GM10847 (cell line): Measurements from ENCODE around the gene ATP5F1D.

Experiments
- POLR2A ChIP-seq: IDR thresholded peaks from 2 replicates; pipeline ENCODE4 v1.6.1; 2011; ENCODE audit not compliant: insufficient read length; ENCODE audit errors: extremely low read depth

The ATP5F1D gene

DNA sequence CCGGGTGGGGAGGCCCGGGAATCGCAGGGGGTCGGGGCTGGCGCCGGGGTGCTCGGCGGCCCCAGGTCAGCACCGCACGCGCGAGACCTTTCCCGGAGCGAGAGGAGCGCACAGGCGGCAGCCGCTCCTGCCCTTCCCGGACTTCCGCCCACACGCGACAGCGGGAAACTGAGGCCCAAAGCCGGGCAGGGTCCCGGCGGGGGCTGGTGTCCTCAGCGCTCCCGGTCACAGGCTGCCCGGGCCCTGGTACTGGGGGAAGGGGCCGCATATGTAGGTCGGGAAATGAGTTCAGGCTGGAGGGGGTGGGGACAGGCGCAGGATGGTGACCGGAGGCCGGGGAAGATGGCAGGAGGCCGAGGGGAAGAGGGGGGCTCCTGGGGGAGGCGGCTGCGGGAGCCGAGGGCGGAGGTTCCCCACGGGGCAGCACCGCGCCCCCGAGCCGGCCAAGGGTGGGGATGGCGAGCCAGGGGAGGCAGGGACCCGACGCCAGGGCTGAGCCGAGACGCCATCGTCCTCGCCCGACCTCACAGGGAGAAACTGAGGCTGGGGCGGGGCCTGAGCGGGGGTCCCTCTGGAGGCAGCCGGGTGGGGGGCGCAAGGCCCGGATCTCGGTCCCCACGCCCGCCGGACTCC, 4.4 kb upstream of the ATP5F1D start:
- TF ChIP-seq POLR2A: no peak

DNA sequence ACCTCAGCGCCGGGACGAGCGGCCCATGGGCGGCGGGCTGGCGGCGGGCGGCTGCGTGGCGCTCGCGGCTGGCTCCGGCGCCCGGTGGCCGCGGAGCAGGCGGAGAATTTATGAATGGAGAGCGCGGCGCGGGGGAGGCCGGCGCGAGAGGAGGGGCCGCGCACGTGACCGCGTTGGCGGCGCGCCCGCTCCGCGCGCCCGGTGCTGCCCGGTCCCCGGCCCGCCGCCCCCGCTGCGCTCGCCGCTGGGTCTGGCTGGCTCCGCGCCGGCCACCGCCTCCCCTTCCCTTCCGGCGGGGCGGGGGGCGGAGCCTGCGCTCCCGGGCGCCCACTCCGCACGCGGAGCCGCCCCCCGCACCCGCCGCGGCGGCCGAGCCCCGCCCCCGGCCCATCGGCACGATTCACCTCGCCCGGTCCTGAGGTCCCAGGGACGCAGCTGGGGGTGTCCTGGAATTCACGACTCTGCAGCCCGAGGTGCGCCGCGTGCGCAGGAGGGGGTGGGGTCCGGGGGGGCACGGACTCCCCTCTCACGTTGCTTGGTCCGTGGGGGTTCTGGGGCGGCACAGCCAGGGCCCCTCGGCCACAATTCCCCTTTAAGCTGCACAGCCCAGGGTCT, 3.7 kb upstream of the ATP5F1D start, which contains the start of gene CBARP:
Gene CBARP, minus strand, starts transcription at position 252 of the 615 bp plus-strand sequence. CDS start 1,905 bp downstream, outside the sequence.
- no peak for TF ChIP-seq POLR2A

DNA sequence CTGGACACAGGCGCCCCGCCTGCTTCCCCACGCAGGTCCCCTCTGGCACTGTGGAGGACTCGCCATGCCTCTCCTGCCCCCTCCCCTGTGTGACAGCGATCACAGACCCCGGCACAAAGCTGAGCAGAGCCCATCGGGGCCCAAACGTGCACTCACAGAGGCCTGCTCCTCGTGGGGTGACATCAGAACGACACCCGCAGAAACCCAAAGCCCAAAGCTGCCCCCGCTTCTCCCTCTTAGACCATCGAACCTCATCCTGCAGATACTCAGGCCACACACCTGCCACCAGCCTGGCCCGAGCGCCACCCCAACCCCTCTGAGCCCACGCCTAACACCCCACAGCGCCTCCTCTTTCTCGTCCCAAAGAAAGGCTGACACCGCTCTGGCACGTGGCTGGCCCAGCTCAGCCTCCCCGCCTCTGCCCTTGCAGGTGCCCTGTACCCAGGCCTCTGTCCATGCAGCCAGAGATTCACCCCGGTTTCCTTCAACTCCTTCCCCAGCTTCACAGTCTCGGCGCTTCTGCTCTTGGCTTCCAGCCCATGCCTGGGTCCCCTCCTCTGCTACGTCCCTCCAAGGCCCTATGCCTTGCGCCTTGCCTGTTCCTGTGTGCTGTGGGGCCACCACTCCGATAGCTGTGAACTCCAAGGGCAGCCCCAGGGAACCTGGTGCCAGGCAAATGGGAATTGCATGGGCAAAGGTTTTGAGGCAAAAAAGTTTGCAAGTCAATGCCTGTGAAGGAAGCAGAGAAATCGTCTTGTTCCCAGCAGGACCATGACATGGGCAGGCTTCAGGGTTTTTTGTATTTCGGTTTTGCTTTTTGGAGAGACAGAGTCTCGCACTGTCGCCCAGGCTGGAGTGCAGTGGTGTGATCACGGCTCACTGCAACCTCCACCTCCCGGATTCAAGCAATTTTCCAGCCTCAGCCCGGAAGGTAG, 2.9 kb upstream of the ATP5F1D start:
- TF ChIP-seq POLR2A: no peak

DNA sequence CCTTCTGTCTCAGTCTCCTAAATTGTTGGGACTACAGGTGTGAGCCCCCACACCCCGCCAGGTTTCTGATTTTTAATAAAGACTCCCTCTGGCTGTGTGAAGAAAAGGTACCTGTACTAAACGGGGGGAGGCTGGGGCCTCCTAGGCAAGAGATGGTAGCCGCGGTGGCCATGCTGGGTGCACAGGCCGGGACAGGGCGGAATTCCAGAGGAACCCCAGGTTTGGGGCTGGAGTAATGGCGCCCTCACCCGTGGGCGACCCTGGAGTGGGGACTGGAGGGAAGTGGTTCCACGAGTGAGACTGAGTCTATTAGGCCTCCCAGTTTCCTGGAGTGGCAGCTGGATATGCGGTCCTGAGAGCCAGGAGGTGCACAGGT, 2.1 kb upstream of the ATP5F1D start:
- no peak for TF ChIP-seq POLR2A

DNA sequence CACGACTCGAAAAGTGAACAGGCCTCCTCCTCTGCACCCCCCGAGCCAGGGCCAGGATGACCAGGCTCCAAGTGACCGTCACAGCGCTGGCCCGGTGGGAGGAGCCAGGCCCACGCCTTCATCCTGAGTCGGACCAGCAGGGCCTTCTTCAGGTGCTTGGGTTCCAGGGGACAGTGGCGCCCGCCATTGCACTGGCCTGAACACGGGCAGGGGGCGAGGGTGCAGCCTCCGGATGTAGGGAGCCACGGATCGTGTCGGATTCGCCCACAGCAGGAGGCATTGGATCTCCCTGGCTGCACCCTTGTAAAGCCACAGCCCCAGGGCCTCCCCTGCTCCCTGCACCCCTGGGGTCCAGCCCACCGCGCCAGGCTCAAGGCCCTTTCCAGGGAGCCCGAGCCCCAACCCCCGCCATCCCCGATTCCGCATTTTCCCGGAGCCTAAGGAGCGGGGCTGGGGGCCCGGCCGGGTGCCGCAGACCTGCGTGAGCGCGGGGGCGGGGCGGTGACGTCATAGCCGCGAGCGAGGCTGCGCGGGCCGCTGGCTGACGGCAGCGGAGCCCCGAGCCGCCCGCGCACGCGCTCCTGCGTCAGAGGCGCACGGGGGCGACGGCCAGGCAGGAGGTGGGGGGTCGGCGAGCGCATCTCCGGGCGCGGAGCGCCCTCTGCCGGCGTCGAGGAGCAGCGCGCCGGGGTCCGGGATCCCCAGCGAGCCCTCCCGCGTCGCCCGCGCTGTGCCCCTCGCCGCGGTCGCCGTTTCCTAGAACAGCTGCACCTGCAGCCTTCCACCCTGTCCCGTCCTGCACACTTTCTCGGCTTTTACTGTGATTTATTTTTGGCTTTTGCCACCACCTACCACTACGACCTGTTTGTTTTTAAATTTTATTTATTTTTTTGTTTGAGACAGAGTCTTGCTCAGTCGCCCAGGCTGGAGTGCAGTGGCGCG, 1.5 kb upstream of the ATP5F1D start:
- no peak for TF ChIP-seq POLR2A

DNA sequence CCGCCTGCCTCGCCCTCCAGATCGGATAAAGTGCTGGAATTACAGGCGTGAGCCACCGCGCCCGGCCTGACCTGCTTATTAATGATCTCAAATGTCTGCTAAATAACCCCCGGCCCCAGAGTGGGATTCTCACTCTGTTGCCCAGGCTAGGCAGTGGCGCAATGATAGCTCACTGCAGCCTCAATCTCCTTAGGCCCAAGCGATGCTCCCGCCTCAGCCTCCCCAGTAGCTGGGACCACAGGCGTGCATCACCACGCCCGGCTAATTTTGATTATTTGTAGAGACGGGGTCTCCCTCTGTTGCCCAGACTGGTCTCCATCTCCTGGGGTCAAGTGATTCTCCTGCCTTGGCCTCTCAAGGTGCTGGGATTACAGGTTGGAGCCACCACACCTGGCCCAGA, 626 bp upstream of the ATP5F1D start:
- TF ChIP-seq POLR2A: no peak

DNA sequence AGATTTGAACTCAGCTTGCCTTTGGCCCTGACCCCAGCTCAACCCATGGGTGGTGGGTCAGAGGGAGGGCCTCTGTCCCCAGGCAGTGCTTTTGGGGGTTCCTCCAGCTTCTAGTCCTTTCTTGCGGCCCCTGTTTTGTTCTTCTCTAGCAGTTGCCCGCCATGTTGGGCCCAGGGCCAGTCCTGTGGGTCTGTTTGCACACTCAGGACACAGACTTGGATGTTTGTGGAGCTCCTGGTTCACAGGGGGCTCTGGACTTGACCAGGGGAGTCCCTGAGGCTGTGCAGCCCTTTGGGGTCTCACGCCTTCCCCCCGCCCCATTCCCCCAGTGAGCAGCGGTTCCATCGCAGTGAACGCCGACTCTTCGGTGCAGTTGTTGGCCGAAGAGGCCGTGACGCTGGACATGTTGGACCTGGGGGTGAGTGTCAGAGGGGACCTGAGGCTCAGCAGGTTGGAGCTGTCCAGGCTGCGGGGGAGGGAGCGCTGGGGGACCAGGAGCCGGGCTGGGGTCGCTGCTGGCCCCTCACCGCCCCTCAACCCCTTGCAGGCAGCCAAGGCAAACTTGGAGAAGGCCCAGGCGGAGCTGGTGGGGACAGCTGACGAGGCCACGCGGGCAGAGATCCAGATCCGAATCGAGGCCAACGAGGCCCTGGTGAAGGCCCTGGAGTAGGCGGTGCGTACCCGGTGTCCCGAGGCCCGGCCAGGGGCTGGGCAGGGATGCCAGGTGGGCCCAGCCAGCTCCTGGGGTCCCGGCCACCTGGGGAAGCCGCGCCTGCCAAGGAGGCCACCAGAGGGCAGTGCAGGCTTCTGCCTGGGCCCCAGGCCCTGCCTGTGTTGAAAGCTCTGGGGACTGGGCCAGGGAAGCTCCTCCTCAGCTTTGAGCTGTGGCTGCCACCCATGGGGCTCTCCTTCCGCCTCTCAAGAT, 2.5 kb downstream of the ATP5F1D start:
- no peak for TF ChIP-seq POLR2A

DNA sequence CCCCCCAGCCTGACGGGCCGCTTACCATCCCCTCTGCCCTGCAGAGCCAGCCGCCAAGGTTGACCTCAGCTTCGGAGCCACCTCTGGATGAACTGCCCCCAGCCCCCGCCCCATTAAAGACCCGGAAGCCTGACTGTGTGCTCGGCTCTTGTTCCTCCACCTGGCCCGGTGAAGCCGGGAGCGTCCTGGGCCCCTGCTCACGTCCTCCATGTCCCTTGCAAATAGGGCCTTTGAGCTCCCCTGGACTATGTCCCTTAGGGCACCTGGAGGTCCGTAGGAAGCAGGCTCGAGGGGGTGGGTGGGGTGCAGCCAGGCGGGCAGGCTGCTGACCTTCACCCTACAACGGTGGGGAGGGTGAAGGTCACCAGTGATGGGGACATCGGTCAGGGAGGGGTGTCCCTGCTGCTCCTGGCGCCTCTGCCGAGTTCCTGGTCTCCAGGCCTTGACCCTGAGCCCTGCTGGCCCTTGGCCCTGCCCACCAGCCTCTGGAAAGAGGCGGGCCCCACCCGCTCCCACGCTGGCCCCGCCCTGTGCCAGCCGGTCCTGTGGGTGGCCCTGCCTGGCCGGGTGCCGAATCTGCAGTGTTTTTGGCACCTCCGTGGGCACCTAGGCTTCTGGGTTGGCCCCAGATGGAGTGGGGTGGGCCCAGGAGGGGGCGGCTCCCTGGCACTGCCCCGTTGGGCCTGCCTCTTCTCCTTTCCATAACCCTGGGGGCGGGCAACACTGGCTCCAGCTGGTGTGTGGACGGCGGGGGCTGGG, 3.3 kb downstream of the ATP5F1D start:
- TF ChIP-seq POLR2A: no peak

DNA sequence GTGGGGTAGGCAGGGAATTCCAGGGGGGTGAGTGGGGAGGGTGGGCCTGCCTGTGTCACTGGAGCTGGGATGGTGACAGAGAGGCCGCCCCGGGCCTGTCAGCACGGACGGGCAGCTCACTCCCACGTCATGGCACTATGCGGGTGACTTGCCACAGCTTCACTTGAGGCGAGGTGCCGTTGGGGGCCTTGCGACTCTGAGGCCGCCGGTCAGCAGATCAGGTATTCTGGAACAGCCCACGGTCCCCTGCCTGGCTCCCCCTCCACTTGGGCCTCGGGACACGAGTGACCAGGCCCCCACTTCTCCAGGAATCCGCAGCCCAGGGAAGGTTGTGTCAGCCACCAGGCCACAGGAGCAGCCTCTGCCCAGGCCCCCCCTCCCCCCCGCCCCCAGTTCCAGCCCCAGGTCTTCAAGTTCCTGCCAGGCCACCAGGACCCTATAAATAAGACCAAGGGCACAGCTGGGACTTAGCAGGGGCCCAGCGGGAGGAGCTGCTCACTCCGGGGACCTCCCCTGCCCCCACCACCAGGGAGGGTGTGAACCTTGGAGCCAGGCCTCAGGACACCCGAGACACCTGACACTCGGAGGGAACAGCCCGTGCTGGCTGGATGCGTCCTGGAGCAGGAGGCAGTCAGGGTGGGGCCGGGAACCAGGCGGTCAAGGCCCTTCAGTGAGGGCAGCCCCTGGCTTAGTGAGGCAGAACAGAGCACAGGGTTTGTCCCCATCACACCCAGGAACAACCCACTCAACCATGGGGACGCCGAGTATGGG, 4.1 kb downstream of the ATP5F1D start:
- TF ChIP-seq POLR2A: no peak

DNA sequence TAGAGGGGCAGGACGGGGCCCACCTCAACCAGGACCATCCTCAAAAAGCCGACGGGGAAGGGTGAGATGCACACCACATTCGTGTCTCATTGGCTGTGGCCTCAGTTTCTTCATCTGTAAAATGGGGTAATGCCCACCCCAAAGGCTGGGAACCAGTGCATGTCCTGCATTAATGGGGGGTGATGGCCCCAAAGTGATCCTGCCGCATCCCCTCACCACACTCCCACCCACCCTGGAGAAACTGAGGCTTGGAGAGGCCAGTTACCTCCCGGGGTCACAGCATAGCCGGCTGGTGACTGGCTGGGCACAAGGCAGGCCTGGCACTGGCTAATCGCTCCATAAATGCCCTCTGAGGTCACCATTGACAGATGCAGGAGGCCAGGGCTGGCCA, 6.2 kb downstream of the ATP5F1D start:
- no peak for TF ChIP-seq POLR2A

DNA sequence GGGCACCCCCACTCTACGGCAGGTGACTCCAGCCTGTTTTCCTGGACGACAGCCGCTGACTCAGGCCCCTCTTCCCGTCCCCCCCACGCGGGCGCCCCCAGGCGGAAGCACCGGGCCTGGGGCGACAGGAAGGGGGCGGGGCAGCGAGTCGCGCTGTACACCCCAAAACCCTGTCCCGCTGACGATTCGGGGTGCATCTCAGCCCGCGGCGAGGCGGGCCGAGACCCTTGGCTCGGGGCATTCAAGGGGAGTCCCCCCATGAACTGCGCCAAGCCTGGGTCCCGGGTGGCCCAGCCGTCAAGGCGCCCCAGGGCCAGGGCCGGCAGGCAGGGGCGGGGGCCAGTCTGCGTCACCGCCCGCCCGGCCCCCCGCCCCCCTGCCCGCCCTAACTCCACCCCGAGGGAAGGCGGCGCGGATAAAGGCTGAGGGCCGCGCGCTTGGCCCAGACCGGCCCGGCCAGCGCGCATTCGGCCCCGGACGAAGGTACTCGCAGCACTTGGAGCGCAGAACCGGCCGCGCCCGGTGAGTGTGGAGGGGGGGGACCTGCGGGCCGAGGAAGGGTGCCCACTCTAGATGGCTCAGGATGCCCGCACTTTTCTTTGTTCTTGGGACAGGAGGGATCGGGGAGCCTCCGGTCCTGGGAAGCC, 6.7 kb downstream of the ATP5F1D start, which contains the start of gene MIDN:
Gene MIDN, plus strand, starts transcription at position 445 of the 647 bp plus-strand sequence. CDS start 1,714 bp downstream, outside the sequence.
- TF ChIP-seq POLR2A: peak; percentile 92
